Testis (tissue), 2 donors: ENCODE results near the gene CAPN1.

Experiments used
- CTCF ChIP-seq, 3 experiments: fragments of 450-650 bp in 2 of 3; fragments of 200-600 bp in 1 of 3; sonication (generic) in 1 of 3; IDR thresholded peaks; one replicate each; pipeline ENCODE4 v1.5.1; 2016 to 2019; ENCODE audit warnings: antibody characterized with exemption in 3 of 3, mild to moderate bottlenecking in 2 of 3, moderate library complexity in 1 of 3
- POLR2A ChIP-seq: fragments of 450-650 bp; IDR thresholded peaks from one replicate; pipeline ENCODE4 v1.6.1; 2017; ENCODE audit warnings: antibody characterized with exemption, mild to moderate bottlenecking, moderate library complexity

DNA sequence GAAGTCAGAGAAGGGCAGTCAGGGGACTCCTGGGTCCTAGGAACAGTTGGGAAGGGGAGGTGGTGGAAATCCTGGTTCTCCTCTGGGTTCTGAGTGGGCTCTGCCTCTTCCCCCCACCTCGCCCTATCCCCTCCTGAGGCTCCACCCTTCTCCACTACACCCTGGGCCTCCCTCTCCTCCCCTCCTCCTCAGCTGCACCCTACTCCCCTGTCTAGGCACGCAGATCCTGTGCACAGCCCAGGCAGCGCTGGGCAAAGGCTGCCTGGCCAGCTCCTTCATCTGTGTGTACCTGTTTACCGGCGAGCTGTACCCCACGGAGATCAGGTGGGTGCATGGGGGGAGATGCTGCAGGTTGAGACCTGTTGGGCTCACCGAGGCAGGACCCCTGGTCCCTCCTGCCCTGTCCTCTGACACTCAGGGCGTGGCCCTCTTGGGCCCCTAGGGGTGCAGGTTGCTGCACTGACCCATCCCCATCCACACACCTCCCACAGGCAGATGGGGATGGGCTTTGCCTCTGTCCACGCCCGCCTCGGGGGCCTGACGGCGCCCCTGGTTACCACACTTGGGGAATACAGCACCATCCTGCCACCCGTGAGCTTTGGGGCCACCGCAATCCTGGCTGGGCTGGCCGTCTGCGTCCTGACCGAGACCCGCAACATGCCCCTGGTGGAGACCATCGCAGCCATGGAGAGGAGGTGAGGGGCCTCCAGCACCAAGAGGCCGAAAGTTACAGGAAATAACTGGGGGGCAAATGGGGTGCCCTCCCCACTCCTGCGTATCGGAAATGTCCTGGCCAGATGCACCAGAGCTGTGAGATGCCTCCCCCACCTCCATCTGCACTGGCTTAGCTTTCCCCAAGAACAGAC lies 54.7 kb downstream of the CAPN1 start:
- no peak for TF ChIP-seq CTCF (IDR thresholded peaks at IDR 0.05)
- TF ChIP-seq POLR2A = no peak
